HCT116 (cell line): ENCODE data around the gene PARD6G. TPM values are rescaled to one million over a fixed set of nuclear protein-coding genes. Genes with fewer than 3 reads are reported as not detected.

Experiments used
- ATAC-seq: fragments of 200-7000 bp; cut with Tn5 transposase; 2 replicates; pipeline ENCODE4 v1.9.1; 2020; ENCODE audit warnings: mild to moderate bottlenecking, moderate library complexity
- BruUV-seq: library from RNA; stranded (reverse); fragments of 400-500 nt; replicated peaks from 2 replicates; lab custom pipeline; 2021; lab: Mats Ljungman, UMichigan
- CTCF ChIA-PET: fragments of 300-600 bp; sonication (Branson Sonifier 250); formaldehyde crosslinking; loops from one replicate; lab custom pipeline; 2021; ENCODE audit warnings: antibody characterized with exemption; lab: Charles Lee
- POLR2A ChIA-PET: fragments of 300-600, 350-600 bp; sonication (Branson Sonifier 250); formaldehyde crosslinking; loops from one replicate; lab custom pipeline; 2021; ENCODE audit warnings: antibody characterized with exemption; lab: Charles Lee
- RAD21 ChIA-PET, 2 experiments: fragments of 300-600 bp; sonication (Branson Sonifier 250); formaldehyde crosslinking; loops; one replicate each; lab custom pipeline; 2023; ENCODE audit warnings: low total read pairs in 2 of 2; ENCODE audit not compliant: uncharacterized antibody in 2 of 2, unreplicated experiment in 2 of 2, low non-redundant PET in 1 of 2; lab: Charles Lee
- DNase-seq: peaks from one replicate; pipeline ENCODE4 v3.0.0-alpha.2; 2010; ENCODE audit warnings: low read depth, low spot score
- H2AFZ ChIP-seq: fragments of 200-600 bp; shearing (Covaris generic), sonication (generic); 2 replicates; pipeline ENCODE4 v1.6.1; 2017; ENCODE audit warnings: low read depth, mixed run types, mixed read lengths, antibody characterized with exemption, low read length; ENCODE audit not compliant: poor library complexity, severe bottlenecking
- H3K27ac ChIP-seq: 2 replicates; pipeline ENCODE4 v1.5.1; 2012; ENCODE audit warnings: low read depth, low read length
- H3K27me3 ChIP-seq: fragments of 200-600 bp; sonication (generic); 2 replicates; pipeline ENCODE4 v1.6.1; 2016; ENCODE audit warnings: mixed run types, low read length, mixed read lengths; ENCODE audit not compliant: insufficient read depth
- H3K36me3 ChIP-seq, 2 experiments: fragments of 200-500 bp in 1 of 2; fragments of 200-600 bp in 1 of 2; sonication (Bioruptor generic) in 1 of 2; sonication (generic) in 1 of 2; 2 replicates each; pipeline versions ENCODE4 v1.5.1 to v1.6.1; 2014 to 2016; ENCODE audit warnings: low read length in 2 of 2, inconsistent platforms in 1 of 2, mixed read lengths in 1 of 2, mixed run types in 1 of 2; ENCODE audit not compliant: insufficient read depth in 2 of 2, control insufficient read depth in 1 of 2
- H3K4me1 ChIP-seq, 2 experiments: fragments of 200-600 bp in 1 of 2; sonication (generic) in 1 of 2; 2 replicates each; pipeline versions ENCODE4 v1.5.1 to v1.6.1; 2012 to 2017; ENCODE audit warnings: low read length in 2 of 2, inconsistent platforms in 1 of 2, mild to moderate bottlenecking in 1 of 2, mixed read lengths in 1 of 2, mixed run types in 1 of 2, moderate library complexity in 1 of 2; ENCODE audit not compliant: insufficient read depth in 2 of 2, control insufficient read depth in 1 of 2
- H3K4me2 ChIP-seq: fragments of 200-600 bp; sonication (generic); 2 replicates; pipeline ENCODE4 v1.6.1; 2017; ENCODE audit warnings: mixed run types, low read length, mixed read lengths
- H3K4me3 ChIP-seq, 2 experiments: fragments of 200-600 bp in 1 of 2; sonication (generic) in 1 of 2; replicated peaks in 1 of 2; 2 replicates each; pipeline ENCODE4 v1.5.1; 2011 to 2016; ENCODE audit warnings: low read length in 2 of 2, control low read depth in 1 of 2, low read depth in 1 of 2, mild to moderate bottlenecking in 1 of 2, mixed read lengths in 1 of 2, mixed run types in 1 of 2
- H3K79me2 ChIP-seq: fragments of 200-600 bp; sonication (generic); 2 replicates; pipeline ENCODE4 v1.6.1; 2017; ENCODE audit warnings: mild to moderate bottlenecking, mixed run types, low read length, moderate library complexity, mixed read lengths; ENCODE audit not compliant: insufficient read depth
- H3K9ac ChIP-seq: fragments of 200-600 bp; sonication (generic); 2 replicates; pipeline ENCODE4 v1.6.1; 2016; ENCODE audit warnings: low read length, mixed read lengths
- H3K9me2 ChIP-seq: fragments of 200-600 bp; sonication (generic), shearing (Covaris generic); 2 replicates; pipeline ENCODE4 v1.6.1; 2017; ENCODE audit warnings: mixed run types, mild to moderate bottlenecking, moderate library complexity; ENCODE audit not compliant: insufficient read depth
- H3K9me3 ChIP-seq, 2 experiments: fragments of 200-500 bp in 1 of 2; fragments of 200-600 bp in 1 of 2; sonication (Bioruptor generic) in 1 of 2; sonication (generic) in 1 of 2; 2 replicates each; pipeline ENCODE4 v1.6.1; 2014 to 2017; ENCODE audit warnings: low read length in 2 of 2, mixed read lengths in 2 of 2, inconsistent platforms in 1 of 2, low read depth in 1 of 2, mild to moderate bottlenecking in 1 of 2, mixed run types in 1 of 2, moderate library complexity in 1 of 2; ENCODE audit not compliant: control insufficient read depth in 1 of 2, insufficient read depth in 1 of 2
- H4K20me1 ChIP-seq: fragments of 200-600 bp; sonication (generic), shearing (Covaris generic); 2 replicates; pipeline ENCODE4 v1.6.1; 2017; ENCODE audit warnings: mixed run types, mild to moderate bottlenecking, moderate library complexity; ENCODE audit not compliant: insufficient read depth
- CBX3 ChIP-seq: IDR thresholded peaks from 2 replicates; pipeline ENCODE4 v1.6.1; 2012; ENCODE audit warnings: low read depth
- CTCF ChIP-seq, 3 experiments: fragments of 200-600 bp in 1 of 3; sonication (generic) in 1 of 3; IDR thresholded peaks in 2 of 3; conservative IDR thresholded peaks in 1 of 3; 2 replicates each; pipeline ENCODE4 v1.5.1; 2012 to 2017; ENCODE audit warnings: low read depth in 2 of 3, low read length in 2 of 3, antibody characterized with exemption in 1 of 3, borderline replicate concordance in 1 of 3, control low read depth in 1 of 3, mild to moderate bottlenecking in 1 of 3, mixed read lengths in 1 of 3, mixed run types in 1 of 3, moderate library complexity in 1 of 3; ENCODE audit not compliant: insufficient read depth in 1 of 3
- EGR1 ChIP-seq: IDR thresholded peaks from 2 replicates; pipeline ENCODE4 v1.6.1; 2012; ENCODE audit warnings: low read depth
- ELF1 ChIP-seq: IDR thresholded peaks from 2 replicates; pipeline ENCODE4 v1.6.1; 2012; ENCODE audit warnings: low read depth, borderline replicate concordance
- EZH2 ChIP-seq: fragments of 200-600 bp; sonication (generic); IDR thresholded peaks from 2 replicates; pipeline ENCODE4 v1.6.1; 2017; ENCODE audit warnings: antibody characterized with exemption, mixed run types
- EZH2phosphoT487 ChIP-seq: fragments of 200-600 bp; IDR thresholded peaks from 2 replicates; pipeline ENCODE4 v1.6.1; 2018; ENCODE audit warnings: antibody characterized with exemption, borderline replicate concordance
- JUND ChIP-seq: IDR thresholded peaks from 2 replicates; pipeline ENCODE4 v1.6.1; 2012
- MAX ChIP-seq: IDR thresholded peaks from 2 replicates; pipeline ENCODE4 v1.6.1; 2012
- POLR2A ChIP-seq: IDR thresholded peaks from 2 replicates; pipeline ENCODE4 v1.7.0; 2011; ENCODE audit warnings: borderline replicate concordance; ENCODE audit not compliant: insufficient read depth, insufficient read length; ENCODE audit errors: extremely low read depth
- POLR2AphosphoS5 ChIP-seq: IDR thresholded peaks from 2 replicates; pipeline ENCODE4 v1.6.1; 2011; ENCODE audit warnings: mild to moderate bottlenecking, low read depth, low read length, moderate library complexity
- RAD21 ChIP-seq: IDR thresholded peaks from 2 replicates; pipeline ENCODE4 v1.6.1; 2012; ENCODE audit warnings: low read depth, mild to moderate bottlenecking
- SIN3A ChIP-seq: IDR thresholded peaks from 2 replicates; pipeline ENCODE4 v1.6.1; 2012; ENCODE audit warnings: low read depth
- SRF ChIP-seq: IDR thresholded peaks from 2 replicates; pipeline ENCODE4 v1.6.1; 2012; ENCODE audit warnings: low read depth
- TCF7L2 ChIP-seq: IDR thresholded peaks from 2 replicates; pipeline ENCODE4 v1.7.0; 2011; ENCODE audit warnings: borderline replicate concordance, inconsistent platforms; ENCODE audit not compliant: insufficient read depth, insufficient read length; ENCODE audit errors: extremely low read depth
- YY1 ChIP-seq: IDR thresholded peaks from 2 replicates; pipeline ENCODE4 v1.6.1; 2011; ENCODE audit warnings: low read length, low read depth, moderate library complexity, mild to moderate bottlenecking; ENCODE audit not compliant: insufficient replicate concordance; ENCODE audit errors: extremely low read depth
- ZBTB33 ChIP-seq: IDR thresholded peaks from 2 replicates; pipeline ENCODE4 v1.6.1; 2011; ENCODE audit warnings: mild to moderate bottlenecking, low read length, moderate library complexity; ENCODE audit not compliant: insufficient replicate concordance; ENCODE audit errors: extremely low read depth
- ZFX ChIP-seq: fragments of 450-650 bp; IDR thresholded peaks from 2 replicates; pipeline ENCODE4 v1.6.1; 2017
- intact Hi-C: fragments of 100-400 bp; cut with micrococcal nuclease; formaldehyde crosslinking; loops from 2 replicates; pipeline ENCODE4 v1.10.0; 2022
- total RNA-seq: library from RNA; stranded (reverse); gene quantifications from one replicate; pipeline ENCODE4 v1.2.1, GENCODE V29; 2021; ENCODE audit not compliant: unreplicated experiment
- TF ChIP-seq, protein P1 (sequence below): IDR thresholded peaks from 2 replicates; pipeline ENCODE4 v1.6.1; 2012; ENCODE audit warnings: low read depth

PARD6G gene
- total RNA-seq, 1 experiment from 2014 or later = 12.8 TPM

DNA sequence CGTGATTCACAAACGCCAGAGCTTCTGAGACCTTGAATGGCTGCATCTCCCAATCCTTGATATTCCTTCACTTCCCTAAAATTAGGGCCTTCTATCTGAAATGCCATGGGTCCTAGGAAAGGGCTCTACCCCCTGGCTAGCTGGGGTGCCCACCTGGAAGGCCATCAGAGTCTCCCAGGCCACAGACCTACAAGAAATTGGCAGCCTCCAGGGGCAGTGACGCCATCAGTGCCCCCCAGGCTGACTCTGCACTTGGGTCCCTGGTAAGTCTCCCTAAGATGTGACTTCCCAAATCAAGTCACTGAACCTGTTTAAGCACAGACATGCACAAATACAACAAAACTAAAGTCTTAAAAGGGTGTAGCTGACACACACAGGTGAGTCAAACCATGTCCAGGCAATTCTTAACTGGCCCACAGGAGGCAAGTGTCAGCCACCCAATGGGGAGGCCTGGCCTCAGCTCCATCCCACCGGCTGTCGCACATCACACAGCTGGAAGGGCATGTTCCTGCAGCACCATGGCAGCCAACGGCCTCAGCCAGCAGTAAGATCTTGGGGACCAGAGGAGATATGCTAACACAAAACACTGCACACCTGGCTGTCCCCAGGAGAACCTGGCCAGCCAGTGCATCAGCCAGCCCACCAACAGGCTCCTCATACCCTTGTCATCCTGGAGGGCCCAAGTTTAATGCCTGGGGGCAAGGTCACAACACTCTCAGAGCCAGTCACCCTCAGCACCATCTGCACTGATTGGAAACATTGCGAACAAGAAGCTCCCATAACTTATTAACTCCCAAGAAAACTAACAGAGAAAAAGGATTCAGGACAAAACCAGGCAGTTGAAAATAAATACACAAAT is 5.2 kb downstream of the PARD6G start:
- H4K20me1 ChIP-seq = no peaks in the 10 kb centered on the region
- BruUV-seq = no TSS peak
- ChIA-PET CTCF (no interaction called here), POLR2A (no interaction called here), RAD21 (no interaction called here)
- H3K9me3 ChIP-seq = no peaks in the 10 kb centered on the region
- H3K9ac ChIP-seq = no peak overlapping the region
- no peak for ATAC-seq
- H3K4me3 ChIP-seq = no peak overlapping the region
- no peak for DNase-seq
- peaks cover 4 to 7% of the 10 kb centered on the region in 2 experiments; a peak in 3 of 4 replicates for H3K4me1 ChIP-seq
- no peak overlapping the region for H3K4me2 ChIP-seq
- H3K9me2 ChIP-seq = no peaks in the 10 kb centered on the region
- peaks cover 14% of the 10 kb centered on the region for H3K79me2 ChIP-seq
- H3K27me3 ChIP-seq = no peaks in the 10 kb centered on the region
- no peak overlapping the region for H2AFZ ChIP-seq
- TF ChIP-seq RAD21 = no peak
- TF ChIP-seq SIN3A = no peak
- TF ChIP-seq ELF1 = no peak
- no peak for TF ChIP-seq EZH2
- no peak for TF ChIP-seq TCF7L2
- TF ChIP-seq SRF = no peak
- TF ChIP-seq CBX3 = no peak
- no peak for TF ChIP-seq ZBTB33
- TF ChIP-seq JUND = no peak
- TF ChIP-seq, protein P1, sequence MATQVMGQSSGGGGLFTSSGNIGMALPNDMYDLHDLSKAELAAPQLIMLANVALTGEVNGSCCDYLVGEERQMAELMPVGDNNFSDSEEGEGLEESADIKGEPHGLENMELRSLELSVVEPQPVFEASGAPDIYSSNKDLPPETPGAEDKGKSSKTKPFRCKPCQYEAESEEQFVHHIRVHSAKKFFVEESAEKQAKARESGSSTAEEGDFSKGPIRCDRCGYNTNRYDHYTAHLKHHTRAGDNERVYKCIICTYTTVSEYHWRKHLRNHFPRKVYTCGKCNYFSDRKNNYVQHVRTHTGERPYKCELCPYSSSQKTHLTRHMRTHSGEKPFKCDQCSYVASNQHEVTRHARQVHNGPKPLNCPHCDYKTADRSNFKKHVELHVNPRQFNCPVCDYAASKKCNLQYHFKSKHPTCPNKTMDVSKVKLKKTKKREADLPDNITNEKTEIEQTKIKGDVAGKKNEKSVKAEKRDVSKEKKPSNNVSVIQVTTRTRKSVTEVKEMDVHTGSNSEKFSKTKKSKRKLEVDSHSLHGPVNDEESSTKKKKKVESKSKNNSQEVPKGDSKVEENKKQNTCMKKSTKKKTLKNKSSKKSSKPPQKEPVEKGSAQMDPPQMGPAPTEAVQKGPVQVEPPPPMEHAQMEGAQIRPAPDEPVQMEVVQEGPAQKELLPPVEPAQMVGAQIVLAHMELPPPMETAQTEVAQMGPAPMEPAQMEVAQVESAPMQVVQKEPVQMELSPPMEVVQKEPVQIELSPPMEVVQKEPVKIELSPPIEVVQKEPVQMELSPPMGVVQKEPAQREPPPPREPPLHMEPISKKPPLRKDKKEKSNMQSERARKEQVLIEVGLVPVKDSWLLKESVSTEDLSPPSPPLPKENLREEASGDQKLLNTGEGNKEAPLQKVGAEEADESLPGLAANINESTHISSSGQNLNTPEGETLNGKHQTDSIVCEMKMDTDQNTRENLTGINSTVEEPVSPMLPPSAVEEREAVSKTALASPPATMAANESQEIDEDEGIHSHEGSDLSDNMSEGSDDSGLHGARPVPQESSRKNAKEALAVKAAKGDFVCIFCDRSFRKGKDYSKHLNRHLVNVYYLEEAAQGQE = no peak
- no peak for TF ChIP-seq POLR2A
- no peak for TF ChIP-seq YY1
- TF ChIP-seq CTCF (IDR thresholded peaks at IDR 0.05 in 2 of 3, conservative IDR thresholded peaks at IDR 0.05 in 1 of 3; ENCODE audit: borderline replicate concordance in 1 of 3, insufficient read depth in 1 of 3, low read depth in 2 of 3, low read length in 2 of 3) = no peak
- TF ChIP-seq EGR1 = no peak
- TF ChIP-seq EZH2phosphoT487 = no peak
- TF ChIP-seq MAX = no peak
- no peak for TF ChIP-seq ZFX
- TF ChIP-seq POLR2AphosphoS5 = no peak
- no peaks in the 10 kb centered on the region for H3K36me3 ChIP-seq
- intact Hi-C loops = no loop called here
- H3K27ac ChIP-seq = no peak overlapping the region
